NCI-H187 treated with DMSO at 0.1 percent for 48 hours (cell line): ENCODE data around the gene AKR1A1.
"Not testable (repeated sequence)": the region's sequence is repeated elsewhere in the genome, so short reads cannot be mapped to it uniquely, and the experiment has no call there.

ENCODE experiments used
- DNase-seq: peaks from one replicate; lab custom pipeline; 2025; lab: John Stamatoyannopoulos, UW

The AKR1A1 gene

GRCh38 chr1:45523975-45524374 is 26.7 kb upstream of the AKR1A1 start:
- not testable (repeated sequence) for DNase-seq

- no peak for DNase-seq
Measured at GRCh38 chr1:45526135-45526644, 24.4 kb upstream of the AKR1A1 start.

GRCh38 chr1:45530632-45531135 is 19.9 kb upstream of the AKR1A1 start:
- DNase-seq = no peak

- DNase-seq = no peak
Measured at GRCh38 chr1:45531873-45532272, 18.8 kb upstream of the AKR1A1 start.

DNA sequence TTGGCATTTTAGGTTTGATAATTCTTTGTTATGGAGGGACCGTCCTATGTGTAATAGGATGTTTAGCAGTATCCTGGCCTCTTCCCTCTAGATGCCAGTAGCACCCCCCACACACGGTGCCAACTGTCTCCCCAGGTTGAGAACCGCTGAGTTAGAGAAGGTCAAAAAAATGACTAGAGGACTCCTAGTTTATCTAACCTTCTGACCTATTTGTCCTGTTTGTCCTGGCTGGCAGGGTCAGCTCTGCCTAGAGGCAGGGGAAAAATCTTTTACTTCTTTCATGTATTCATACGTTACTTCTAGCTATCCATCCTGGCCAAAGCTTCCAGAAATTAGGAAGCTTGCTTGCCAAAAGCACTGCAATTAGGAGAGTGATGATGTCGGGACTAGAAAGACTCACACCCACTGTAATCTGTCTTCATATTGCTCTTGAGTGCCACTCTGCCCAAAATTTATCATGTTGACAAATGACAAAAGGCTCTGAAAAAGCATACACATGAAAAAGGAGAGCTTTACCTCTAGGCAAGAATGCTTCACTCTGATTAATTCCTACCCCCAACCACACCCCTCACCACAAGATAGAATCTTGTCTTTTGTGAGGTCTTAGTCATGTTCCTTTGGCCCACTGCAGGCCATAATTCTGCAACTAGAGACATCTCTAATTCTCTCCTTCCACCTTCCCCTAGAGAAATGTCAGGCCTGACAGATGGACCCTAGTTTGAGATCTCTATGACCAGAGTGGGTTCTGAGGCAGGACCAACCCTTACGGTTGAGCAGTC is 14.4 kb upstream of the AKR1A1 start:
- no peak for DNase-seq

DNA sequence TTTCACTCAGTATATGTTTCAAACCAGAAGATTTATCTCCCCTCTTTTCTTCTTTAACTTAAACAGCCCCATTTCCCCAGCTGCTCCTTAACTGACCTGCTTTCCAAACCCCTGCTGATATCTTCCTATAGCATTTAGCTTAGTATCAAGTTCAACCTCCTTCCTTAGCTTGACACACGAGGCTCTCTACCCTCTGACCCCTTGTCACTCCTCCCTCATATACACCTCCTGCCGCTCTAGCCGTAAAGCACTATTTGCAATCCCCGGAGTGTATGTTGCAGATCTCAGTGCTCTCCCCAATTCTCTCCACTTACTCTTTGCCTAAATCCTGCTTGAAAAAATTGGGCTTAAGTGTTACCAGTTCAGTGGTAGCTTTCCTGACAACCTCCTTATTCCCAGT is 13.7 kb upstream of the AKR1A1 start:
- no peak for DNase-seq

DNA sequence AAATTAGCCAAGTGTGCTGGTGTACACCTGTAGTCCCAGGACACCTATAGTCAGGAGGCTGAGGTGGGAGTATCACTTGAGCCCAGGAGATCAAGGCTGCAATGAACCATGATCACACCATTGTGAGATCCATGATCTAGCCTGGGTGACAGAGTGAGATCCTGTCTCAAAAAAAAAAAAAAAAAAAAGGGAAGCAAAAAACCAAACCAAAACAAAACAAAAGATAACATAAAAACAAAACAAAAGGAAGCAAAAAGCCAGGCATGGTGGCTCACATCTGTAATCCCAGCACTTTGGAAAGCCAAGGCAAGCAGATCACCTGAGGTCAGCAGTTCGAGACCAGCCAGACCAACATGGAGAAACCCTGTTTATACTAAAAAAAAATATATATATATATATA is 9.4 kb upstream of the AKR1A1 start:
- DNase-seq = no peak

GRCh38 chr1:45542591-45542990 is 8.0 kb upstream of the AKR1A1 start:
- no peak for DNase-seq

GRCh38 chr1:45543581-45544417 is 6.8 kb upstream of the AKR1A1 start:
- no peak for DNase-seq

DNA sequence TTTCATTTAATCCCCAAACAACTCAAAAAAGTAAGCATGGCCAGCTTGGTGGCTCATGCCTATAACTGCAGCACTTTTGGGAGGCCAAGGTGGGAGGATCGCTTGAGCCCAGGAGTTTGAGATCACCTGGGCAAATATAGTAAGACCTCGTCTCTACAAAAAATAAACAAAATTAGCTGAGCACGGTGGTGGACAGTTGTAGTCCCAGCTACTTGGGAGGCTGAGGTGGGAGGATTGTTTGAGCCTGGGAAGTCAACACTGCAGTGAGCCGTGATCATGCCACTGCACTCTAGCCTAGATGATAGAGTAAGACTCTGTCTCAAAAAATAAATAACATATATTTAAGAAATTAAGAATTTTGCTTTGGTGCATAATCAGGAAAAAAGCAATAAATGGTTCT is 6.1 kb upstream of the AKR1A1 start:
- no peak for DNase-seq

DNA sequence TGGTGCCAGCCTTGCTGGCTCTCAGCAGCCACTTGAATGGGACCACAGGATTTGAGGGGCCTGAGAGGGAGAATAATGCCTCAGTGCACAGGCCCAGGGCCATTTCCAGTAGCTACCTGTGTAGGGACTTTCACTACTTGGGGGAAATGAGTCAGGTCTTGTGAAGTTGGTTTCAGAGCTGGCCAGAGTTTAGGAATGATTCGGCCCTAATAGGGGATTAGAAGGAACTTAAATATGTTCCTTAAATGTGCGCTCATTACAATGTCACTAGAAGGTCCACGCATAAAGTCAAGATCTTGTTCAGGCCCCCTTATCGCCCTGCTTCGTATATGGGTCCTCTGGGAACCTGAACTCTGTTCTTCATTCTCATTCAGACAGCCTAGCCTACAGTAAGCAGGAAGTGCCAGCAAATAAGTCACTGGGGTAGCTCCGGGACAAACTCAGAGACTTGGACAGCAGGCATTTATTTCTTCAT is 5.6 kb upstream of the AKR1A1 start:
- no peak for DNase-seq

- DNase-seq = no peak
Measured at GRCh38 chr1:45545553-45546310, 4.9 kb upstream of the AKR1A1 start.

DNA sequence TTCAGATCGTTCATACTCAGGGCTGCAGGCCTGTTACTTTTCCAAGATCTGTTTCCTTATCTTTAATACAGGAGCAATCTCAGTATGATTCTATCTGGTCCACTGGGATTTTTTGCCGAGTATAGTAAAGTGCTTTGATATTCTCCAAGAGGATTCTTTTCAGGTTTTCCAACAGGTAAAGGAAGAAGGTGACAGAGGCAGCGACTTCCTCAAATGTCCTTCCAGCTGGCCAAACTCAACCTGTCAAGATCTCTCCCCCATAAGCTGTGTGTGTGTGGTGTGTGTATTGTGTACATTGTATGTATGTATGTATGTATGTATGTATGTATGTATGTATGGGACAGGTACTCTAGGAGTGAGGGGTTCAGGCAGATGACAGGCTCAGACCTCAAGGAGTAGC is 1.1 kb downstream of the AKR1A1 start:
- no peak for DNase-seq

DNA sequence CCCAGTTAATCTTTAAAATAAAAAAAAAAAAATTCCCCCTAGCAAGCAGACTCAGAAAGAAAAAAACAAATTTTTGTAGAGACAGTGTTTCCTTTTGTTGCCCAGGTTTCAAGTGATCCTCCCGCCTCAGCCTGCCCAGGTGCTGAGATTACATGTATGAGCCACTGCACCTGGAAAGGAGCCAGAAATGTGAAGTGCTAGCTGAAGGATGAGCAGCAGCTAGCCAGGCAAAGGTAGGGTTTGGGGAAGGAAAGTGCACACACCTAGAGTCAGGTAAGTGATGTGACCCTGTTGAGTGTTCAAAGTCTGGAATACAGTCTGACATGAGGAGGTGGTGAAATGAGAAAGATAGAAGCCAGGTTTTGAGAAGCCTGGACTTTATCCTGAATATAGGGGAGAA is 1.7 kb downstream of the AKR1A1 start:
- DNase-seq = peak; percentile 69

DNA sequence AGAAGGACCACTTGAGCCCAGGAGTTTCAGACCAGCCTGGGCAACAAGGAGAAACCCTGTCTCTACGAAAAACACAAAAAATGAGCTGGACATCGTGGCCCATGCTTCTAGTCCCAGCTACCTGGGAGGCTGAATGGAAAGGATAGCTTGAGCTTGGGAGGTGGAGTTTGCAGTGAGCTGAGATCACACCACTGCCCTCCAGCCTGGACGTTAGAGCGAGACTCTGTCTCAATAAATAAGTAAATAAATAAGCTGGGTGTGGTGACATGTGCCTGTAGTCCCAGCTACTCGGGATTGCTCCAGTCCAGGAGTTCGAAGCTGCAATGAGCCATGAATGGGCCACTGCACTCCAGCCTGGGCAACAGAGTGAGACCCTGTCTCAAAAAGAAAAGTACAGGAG is 3.6 kb downstream of the AKR1A1 start:
- DNase-seq = no peak

GRCh38 chr1:45557422-45557944 is 6.9 kb downstream of the AKR1A1 start:
- DNase-seq = no peak

DNA sequence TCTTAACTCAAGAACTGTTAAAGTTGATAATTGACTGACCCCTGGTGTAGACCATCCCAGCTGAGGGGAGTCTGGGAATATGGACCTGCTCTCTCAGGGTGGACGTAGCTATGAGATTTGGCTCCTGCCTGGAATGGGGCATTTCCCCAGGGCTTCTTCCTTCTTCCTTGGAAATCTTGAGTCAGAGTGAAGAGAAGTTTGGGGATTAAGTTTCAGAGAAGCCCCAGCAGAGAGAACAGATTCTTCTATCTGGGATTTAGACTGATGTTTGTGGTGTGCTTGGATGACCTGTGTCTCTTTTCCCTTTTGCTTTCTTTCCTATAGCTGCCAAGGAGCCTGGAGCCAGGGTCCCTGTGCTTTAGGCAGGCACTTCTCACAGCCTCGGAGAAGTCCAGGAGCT is 13.2 kb downstream of the AKR1A1 start:
- DNase-seq = no peak

DNA sequence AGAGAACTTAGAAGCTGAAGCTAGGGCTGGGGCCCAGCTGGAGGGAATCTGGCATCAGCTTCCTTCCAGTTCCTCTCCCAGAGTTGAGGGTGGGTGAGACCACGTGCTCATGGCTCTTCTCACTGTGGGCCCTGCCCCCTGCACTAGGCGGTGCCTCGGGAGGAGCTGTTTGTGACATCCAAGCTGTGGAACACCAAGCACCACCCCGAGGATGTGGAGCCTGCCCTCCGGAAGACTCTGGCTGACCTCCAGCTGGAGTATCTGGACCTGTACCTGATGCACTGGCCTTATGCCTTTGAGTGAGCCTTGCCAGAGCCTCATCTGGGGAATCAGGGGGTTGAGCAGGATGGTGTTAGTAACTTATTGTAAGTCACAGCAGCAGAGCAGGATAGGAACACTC is 16.1 kb downstream of the AKR1A1 start:
- no peak for DNase-seq

DNA sequence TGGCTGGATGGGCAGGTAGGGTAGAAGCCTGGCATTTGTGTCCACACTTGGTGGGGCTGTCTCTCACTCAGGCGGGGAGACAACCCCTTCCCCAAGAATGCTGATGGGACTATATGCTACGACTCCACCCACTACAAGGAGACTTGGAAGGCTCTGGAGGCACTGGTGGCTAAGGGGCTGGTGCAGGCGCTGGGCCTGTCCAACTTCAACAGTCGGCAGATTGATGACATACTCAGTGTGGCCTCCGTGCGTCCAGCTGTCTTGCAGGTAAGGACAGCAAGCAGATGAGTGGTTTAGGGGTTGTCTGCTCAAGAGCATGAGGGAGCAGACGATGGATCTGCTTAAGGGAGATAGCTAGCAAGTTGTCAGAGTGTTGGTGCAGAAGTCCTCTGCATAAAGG is 17.3 kb downstream of the AKR1A1 start:
- no peak for DNase-seq

GRCh38 chr1:45568421-45568820 is 17.8 kb downstream of the AKR1A1 start:
- no peak for DNase-seq

GRCh38 chr1:45569571-45569961 is 18.9 kb downstream of the AKR1A1 start:
- DNase-seq = no peak
